Stimulated activated CD4-positive, alpha-beta T cell treated with anti-CD3 and anti-CD28 coated beads, Interleukin-2, amount 100 ng/mL, for 48 hours (primary cell): ENCODE measurements around the gene SLC45A2.
"Not testable (repeated sequence)": the region's sequence is repeated elsewhere in the genome, so short reads cannot be mapped to it uniquely, and the experiment has no call there.

Source experiments
- DNase-seq, 2 donors: peaks; one replicate each; pipeline ENCODE4 v3.0.0-alpha.2; 2020

SLC45A2 gene

GRCh38 chr5:33984671-33985124 lies at the start of gene SLC45A2:
SLC45A2 (minus strand) TSS chr5:33984693; CDS start chr5:33984583, 110 bp downstream.
- no peak for DNase-seq

GRCh38 chr5:34031966-34032365 lies 47.5 kb upstream of the SLC45A2 start:
- no peak for DNase-seq

DNA sequence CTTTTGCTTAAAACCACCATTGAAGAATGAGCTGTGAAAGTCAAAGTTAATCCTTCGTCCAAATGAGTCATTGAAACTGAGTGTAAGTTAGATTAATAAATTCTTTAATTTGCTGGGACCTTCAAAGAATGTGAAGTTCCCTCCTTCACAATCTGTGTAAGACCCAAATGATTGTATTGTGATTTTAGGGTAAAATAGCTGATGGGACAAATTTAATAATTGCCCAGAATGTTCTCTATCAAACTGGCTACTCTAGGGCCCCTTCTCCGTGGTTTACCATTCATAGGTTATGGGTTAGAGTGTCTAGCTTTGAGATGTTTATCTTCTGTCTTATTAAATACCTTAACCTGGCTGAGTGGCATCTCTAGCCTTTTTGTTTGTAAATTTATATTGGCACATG lies 46.6 kb upstream of the SLC45A2 start:
- no peak for DNase-seq

- not testable (repeated sequence) for DNase-seq
Observed at GRCh38 chr5:34030585-34030984, 46.1 kb upstream of the SLC45A2 start.

GRCh38 chr5:34030048-34030447 lies 45.6 kb upstream of the SLC45A2 start:
- DNase-seq: no peak

DNA sequence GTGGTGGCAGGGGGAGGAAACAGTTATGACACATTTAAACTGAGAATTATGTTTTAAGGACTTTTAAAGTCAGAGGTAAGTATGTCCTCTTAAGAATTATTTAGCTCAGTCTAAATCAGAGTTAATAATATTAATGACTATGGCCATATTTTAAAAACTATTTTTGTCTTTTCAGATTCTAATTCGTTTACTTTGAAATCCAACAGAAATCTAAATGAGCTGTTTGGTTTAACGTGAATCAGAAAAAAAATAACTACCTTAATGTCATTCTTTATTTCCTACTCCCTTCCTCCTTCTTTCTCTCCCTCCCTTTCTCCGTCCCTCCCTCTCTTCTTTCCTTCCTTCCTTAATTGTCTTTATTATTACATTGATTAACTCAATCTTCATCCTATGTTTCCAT lies 43.9 kb upstream of the SLC45A2 start:
- no peak for DNase-seq

GRCh38 chr5:34026089-34026761 lies 41.7 kb upstream of the SLC45A2 start:
- no peak for DNase-seq

GRCh38 chr5:34022121-34022705 lies 37.7 kb upstream of the SLC45A2 start:
- peak in 1 of 2 donors; percentile 32 for DNase-seq

DNA sequence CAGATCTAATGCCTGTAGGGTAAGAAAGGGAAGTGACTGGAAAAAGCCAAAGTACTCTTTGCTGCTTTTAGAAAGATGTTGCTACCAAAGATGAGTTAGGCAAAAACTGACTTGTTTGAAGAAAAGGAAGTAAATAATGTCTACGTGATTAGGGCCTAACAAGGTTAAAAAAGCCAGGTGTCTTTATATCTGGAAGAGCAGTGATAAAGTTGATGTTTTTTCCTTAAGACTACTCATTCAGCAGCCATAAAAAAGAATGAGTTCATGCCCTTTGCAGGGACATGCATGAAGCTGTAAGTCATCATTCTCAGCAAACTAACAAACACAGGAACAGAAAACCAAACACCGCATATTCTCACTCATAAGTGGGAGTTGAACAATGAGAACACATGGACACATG lies 36.8 kb upstream of the SLC45A2 start:
- no peak for DNase-seq

- no peak for DNase-seq
Observed at GRCh38 chr5:34020726-34021125, 36.2 kb upstream of the SLC45A2 start.

DNA sequence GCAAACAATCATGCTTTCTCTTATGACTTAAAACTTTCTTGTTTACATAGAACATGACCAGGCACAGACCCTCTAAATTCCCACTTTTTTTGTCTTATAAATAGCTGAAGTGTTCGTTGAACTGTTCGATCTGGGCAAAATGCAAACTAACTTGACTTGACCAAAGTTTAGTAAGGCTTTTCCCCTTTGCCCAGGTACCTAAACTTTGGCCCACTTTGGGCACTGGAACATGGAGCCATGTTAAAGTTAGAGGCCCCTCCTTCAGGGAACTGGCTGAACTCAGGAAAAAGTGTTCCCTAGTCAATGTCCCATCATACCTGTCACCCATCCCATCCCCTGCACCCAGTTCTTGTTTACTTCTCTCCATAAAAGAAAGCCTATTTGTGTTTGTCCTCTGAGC lies 32.8 kb upstream of the SLC45A2 start:
- DNase-seq: no peak

- no peak for DNase-seq
Observed at GRCh38 chr5:34016750-34017149, 32.3 kb upstream of the SLC45A2 start.

GRCh38 chr5:34016222-34016621 lies 31.7 kb upstream of the SLC45A2 start:
- no peak for DNase-seq

GRCh38 chr5:34015120-34015822 lies 30.8 kb upstream of the SLC45A2 start:
- DNase-seq: no peak

DNA sequence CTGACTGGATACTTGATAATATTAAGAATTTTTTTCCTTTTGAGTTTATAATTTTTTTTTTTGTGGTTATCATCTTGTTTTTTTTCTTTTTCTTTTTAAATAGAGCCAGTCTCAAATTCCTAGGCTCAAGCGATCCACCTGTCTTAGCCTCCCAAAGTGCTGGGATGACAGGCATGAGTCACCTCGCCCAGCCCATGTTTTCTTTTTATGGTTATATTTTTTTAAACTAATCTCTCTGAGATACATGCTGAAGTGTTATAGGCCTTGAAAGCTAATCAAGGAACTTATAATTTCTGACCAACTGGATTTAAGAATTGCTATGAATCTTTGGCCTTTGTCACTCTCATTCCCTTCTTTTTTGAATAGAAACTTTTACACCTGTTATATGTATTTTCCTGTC lies 30.1 kb upstream of the SLC45A2 start:
- no peak for DNase-seq

DNA sequence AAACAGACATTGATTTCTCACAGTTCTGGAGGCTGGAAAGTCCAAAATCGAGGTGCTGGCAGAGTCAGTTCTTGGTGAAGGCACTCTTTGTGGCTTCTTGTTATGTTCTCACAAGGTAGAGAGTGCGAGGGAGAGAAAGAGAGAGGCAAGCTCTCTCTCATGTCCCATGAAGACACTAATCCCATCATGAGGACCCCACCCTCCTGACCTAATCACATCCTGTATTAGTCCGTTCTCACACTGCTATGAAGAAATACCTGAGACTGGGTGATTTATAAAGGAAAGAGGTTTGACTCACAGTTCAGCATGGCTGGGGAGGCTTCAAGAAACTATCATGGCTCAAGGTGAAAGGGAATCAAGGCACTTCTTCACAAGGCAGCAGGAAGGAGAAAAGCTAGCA lies 29.1 kb upstream of the SLC45A2 start:
- DNase-seq: no peak

- no peak for DNase-seq
Observed at GRCh38 chr5:34012791-34013190, 28.3 kb upstream of the SLC45A2 start.

- DNase-seq: no peak
Observed at GRCh38 chr5:34011536-34011935, 27.0 kb upstream of the SLC45A2 start.

DNA sequence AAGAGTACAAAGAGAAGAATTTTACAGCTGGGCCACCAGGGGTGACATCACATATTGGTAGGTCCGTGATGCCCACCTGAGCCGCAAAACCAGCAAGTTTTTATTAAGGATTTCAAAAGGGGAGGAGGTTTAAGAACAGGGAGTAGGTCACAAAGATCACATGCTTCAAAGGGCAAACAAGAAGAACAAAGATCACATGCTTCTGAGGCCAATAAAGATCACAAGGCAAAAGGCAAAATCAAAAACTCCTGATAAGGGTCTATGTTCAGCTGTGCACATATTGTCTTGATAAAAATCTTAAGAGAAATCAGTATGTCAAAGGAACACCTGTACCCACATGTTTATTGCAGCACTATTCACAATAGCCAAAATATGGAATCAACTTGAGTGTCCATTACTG lies 25.7 kb upstream of the SLC45A2 start:
- not testable (repeated sequence) for DNase-seq

- DNase-seq: no peak
Observed at GRCh38 chr5:34009610-34010009, 25.1 kb upstream of the SLC45A2 start.

GRCh38 chr5:34008802-34009201 lies 24.3 kb upstream of the SLC45A2 start:
- DNase-seq: no peak

DNA sequence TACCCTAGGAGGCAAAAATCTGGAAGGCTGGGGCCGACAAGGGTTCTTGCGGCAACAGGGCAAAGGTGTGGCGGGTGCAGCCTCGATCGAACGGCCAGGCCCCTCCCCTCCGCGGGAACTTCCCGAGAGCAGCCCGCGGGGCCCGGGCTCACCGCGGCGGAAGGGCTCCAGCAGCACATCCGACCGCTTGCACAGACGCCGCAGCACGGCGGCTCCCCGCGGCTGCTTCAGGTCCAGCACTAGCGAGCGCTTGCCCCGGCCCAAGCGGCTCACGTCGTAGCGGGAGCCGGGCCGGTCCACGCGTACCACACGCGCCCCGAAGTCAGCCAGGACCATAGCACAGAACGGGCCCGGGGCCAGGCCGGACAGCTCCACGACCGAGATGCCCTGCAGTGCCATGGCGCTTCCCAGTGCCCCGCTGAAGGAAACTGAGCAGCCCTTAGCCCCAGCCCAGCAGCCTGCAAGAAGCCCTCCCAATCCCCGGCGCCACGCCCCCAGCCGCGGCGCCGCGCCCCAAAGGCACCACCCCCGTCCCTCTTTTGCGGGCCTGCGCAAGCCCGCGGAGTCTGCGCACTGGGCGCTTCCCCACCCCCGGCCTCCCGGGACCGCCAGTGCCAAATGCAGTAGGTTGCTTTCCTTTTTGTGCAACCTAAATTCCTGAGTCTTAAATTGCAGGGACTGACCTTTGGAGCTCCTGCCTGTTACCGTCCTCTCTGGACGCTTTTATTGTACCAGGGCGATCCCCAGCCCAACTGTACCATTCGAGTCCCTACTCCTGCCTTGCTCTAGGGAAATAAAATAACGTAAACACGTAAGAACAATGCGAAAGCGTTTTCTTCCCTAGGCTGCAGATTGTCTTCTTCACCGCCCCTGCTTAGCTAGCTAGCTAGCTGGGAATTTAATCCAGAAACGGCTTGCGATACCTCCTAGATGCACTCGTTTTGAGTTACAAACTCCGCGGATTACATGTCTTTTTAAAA lies 23.4 kb upstream of the SLC45A2 start, which contains the start of gene AMACR:
Gene AMACR (minus strand): TSS at position 430 of the 980 bp plus-strand sequence. CDS start 31 bp downstream, at position 399.
- peak; percentile 75 to 81 for DNase-seq

- no peak for DNase-seq
Observed at GRCh38 chr5:34007201-34007620, 22.7 kb upstream of the SLC45A2 start.
